Skeletal muscle tissue (tissue), 4 donors: ENCODE measurements around the gene ZNF217. TPM values are rescaled to one million over a fixed set of nuclear protein-coding genes. Genes with fewer than 3 reads are reported as not detected.
"Not testable (repeated sequence)": the region's sequence is repeated elsewhere in the genome, so short reads cannot be mapped to it uniquely, and the experiment has no call there.

Experiments
- H3K27ac ChIP-seq: one replicate; pipeline ENCODE4 v1.7.0; 2013; ENCODE audit warnings: mild to moderate bottlenecking, low read depth, low read length, inconsistent platforms
- H3K27me3 ChIP-seq, 3 donors: one replicate each; pipeline ENCODE4 v1.7.0; 2013; ENCODE audit warnings: low read length in 3 of 3; ENCODE audit not compliant: control insufficient read depth in 3 of 3, insufficient read depth in 3 of 3
- H3K36me3 ChIP-seq, 3 donors: one replicate each; pipeline ENCODE4 v1.7.0; 2013; ENCODE audit warnings: low read length in 3 of 3; ENCODE audit not compliant: control insufficient read depth in 3 of 3, insufficient read depth in 3 of 3
- H3K4me1 ChIP-seq, 3 donors: one replicate each; pipeline ENCODE4 v1.7.0; 2013; ENCODE audit warnings: low read length in 3 of 3, mild to moderate bottlenecking in 3 of 3; ENCODE audit not compliant: control insufficient read depth in 3 of 3, insufficient read depth in 3 of 3
- H3K4me3 ChIP-seq, 3 donors: one replicate each; pipeline ENCODE4 v1.7.0; 2013; ENCODE audit warnings: low read length in 3 of 3
- H3K9ac ChIP-seq, 3 donors: one replicate each; pipeline ENCODE4 v1.7.0; 2013; ENCODE audit warnings: low read length in 3 of 3, mild to moderate bottlenecking in 3 of 3, moderate library complexity in 2 of 3, low read depth in 1 of 3
- H3K9me3 ChIP-seq, 3 donors: one replicate each; pipeline ENCODE4 v1.7.0; 2013; ENCODE audit warnings: low read length in 3 of 3; ENCODE audit not compliant: control insufficient read depth in 3 of 3
- total RNA-seq: library from RNA; depleted of rRNA; stranded (reverse); fragments of >200 nt; gene quantifications from one replicate; pipeline ENCODE4 v1.2.3, GENCODE V29; 2014
- donor health status: Osteomylitis.

The ZNF217 gene
- 8.4 TPM for total RNA-seq

DNA sequence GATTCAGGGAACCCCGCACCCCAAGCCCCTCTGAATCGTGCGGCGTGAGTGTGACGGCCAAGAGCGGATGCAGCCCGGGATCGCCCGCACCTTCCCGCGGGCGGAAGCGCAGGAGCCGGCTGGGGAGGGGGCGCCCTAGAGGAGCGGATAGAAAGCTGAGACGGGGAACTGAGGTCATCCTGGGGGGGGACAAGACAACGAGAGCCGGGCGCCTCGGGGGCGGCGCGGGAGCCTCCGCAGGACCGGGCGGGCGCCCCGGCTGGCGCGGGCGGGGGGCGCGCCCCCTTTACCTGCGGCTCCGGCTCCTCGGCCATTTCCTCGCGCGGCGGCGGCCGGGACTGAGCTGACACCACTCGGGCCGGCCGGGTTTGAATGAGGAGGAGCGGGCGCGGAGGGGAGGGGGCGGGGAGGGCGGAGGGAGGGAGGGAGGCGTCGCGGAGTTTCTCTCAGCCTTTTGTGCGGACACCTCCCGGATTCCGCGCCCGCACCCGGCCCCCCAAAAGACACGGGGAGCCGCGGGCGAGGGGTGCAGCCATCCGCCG, at the start of gene ZNF217:
Gene ZNF217, minus strand, starts transcription at position 374 of the 542 bp plus-strand sequence. CDS start 11,013 bp downstream, outside the sequence.
- not testable (repeated sequence) for H3K27me3 ChIP-seq, H3K4me1 ChIP-seq, H3K36me3 ChIP-seq, H3K9me3 ChIP-seq
- peak within 1 kb of the TSS; percentile 92 for H3K27ac ChIP-seq
- H3K4me3 ChIP-seq = peak within 1 kb of the TSS; percentile 74 to 82 (median 77)
- peak within 1 kb of the TSS; percentile 86 to 90 (median 88) for H3K9ac ChIP-seq

DNA sequence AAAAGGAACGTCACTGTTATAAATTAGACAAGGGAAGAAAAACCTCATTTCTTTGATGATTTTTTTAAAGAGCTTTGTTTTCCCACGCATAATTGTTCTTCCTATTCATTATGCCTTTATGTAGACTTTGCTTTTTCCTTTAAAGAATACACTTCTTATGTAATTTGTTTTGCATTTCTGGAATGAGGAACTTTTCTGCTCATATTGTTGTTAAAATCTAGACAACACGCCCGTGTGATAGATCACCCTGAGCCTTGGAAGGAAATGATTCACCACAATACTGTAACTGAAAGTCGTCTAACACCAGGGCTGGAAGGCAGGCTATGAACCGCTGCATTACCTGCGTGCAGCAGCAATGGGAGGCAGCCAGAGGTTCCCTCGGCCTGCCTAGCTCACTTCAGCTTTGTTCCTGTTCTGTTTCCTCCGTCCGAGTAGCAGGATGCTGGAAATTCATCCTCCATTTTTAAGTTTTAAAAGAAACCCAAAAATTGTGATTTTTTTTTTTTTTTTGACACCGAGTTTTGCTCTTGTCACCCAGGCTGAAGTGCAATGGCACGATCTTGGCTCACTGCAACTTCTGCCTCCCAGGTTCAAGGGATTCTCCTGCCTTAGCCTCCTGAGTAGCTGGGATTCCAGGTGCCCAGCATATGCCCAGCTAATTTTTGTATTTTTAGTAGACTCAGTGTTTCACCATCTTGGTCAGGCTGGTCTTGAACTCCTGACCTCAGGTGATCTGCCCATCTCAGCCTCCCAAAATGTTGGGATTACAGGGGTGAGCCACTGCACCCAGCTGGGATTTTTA, 49.6 kb upstream of the ZNF217 start:
- H3K27me3 ChIP-seq = no peaks in the 10 kb centered on the region
- peak overlapping the region; percentile 20 for H3K27ac ChIP-seq
- peak overlapping the region in 1 of 3 donors; percentile 65 for H3K9ac ChIP-seq
- H3K9me3 ChIP-seq = no peaks in the 10 kb centered on the region
- peaks cover 0 to 5% (median 2%) of the 10 kb centered on the region in 3 donors for H3K4me1 ChIP-seq
- peak overlapping the region in 1 of 3 donors; percentile 31 for H3K4me3 ChIP-seq
- H3K36me3 ChIP-seq = no peaks in the 10 kb centered on the region

DNA sequence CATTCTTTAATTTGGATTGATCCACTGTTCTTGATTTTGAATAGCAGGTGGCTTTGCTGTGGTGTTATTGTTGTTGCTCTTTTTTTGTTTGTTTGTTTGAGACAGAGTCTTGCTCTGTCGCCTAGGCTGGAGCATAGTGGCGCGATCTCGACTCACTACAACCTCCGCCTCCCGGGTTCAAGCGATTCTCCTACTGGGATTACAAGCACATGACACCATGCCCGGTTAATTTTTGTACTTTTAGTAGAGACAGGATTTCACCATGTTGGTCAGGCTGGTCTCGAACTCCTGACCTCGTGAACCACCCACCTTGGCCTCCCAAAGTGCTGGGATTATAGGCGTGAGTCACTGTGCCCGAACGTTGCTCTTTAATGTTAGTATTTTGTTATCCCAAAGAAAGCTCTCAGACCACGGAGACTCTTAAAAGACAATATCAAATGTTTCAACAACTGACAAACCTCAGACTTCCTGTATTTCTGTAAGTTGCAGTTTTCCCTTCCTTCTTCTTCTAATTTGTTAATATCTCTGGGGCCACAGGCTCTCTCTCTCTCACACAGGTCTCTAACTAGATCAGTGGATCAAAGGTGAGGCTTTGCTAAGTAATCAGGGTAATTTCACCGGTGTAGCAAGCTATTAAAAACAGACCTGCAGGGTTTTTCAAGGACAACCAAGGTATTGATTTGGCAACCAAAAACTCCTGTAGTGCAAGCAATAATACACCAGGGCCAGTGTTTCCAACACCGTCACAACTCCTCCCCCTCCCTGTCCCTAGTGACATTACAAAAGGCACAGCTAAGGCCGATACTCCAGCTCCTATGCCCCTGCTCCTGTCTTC, 48.8 kb upstream of the ZNF217 start:
- Histone ChIP-seq H3K4me1 (peaks cover 0 to 5% (median 2%) of the 10 kb centered on the region in 3 donors), H3K27ac (peak overlapping the region; percentile 20), H3K27me3 (no peaks in the 10 kb centered on the region), H3K4me3 (peak overlapping the region in 1 of 3 donors; percentile 23), H3K36me3 (no peaks in the 10 kb centered on the region), H3K9ac (peak overlapping the region in 2 of 3 donors; percentile 15 to 65), H3K9me3 (no peaks in the 10 kb centered on the region)

DNA sequence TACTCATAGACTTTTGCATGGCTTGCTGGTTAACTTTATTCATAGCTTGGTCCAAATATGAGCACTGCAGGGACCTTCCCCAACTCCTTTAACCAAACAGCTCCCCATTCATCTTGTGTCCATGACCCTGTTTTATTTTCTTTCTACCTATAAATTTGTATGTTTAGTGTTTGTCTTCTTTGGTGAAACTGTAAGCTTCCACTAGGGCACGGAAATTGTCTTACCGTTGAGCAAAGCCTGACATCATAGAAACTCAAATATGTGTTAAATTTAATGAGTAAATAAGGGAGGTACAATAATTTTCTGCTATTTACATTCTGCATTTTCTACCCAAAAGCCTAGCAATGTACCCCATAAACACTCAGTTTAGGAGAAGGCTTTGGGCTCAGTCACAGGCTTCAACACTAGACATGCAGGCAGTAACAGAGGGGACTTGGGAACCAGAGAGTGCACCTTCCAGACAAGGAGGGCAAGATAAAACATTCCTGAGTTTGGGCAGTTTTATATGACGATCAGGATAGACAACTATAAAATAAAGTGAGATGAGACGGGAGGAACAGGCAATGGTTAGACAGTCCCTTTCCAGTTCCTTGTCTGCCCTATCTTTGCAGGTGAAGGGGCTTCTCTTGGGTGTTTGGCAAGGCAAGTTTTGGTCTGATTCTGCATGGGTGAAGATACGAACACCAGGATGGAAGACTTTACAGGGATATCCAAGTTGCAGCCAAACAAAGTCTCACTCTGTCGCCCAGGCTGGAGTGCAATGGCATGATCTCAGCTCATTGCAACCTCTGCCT, 46.2 kb upstream of the ZNF217 start:
- H3K27ac ChIP-seq = no peak overlapping the region
- H3K4me3 ChIP-seq = no peak overlapping the region
- peaks cover 0 to 5% (median 2%) of the 10 kb centered on the region in 3 donors for H3K4me1 ChIP-seq
- H3K36me3 ChIP-seq = no peaks in the 10 kb centered on the region
- H3K27me3 ChIP-seq = no peaks in the 10 kb centered on the region
- no peak overlapping the region for H3K9ac ChIP-seq
- H3K9me3 ChIP-seq = no peaks in the 10 kb centered on the region

DNA sequence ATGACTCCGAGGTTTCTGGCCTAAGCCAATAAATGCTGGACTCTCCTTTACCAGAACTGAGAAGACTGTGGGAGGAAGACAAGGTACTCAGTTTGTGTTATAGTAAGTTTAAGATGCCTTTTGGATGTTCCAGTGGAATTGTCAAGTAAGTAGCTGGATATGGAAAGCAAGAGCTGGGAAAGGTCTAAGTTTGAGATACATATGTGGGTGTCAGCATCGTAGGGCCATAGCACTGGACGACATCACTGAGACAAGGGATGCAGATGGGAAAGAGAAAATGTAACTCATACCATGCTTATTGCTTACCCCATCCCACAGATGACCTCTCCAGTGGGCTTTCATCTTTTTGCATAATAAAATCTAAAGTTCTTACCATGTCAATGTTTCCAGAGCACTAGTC, 45.5 kb upstream of the ZNF217 start:
- Histone ChIP-seq H3K4me1 (peaks cover 0 to 5% (median 2%) of the 10 kb centered on the region in 3 donors), H3K27ac (no peak overlapping the region), H3K9me3 (no peaks in the 10 kb centered on the region), H3K9ac (no peak overlapping the region), H3K4me3 (no peak overlapping the region), H3K27me3 (no peaks in the 10 kb centered on the region), H3K36me3 (no peaks in the 10 kb centered on the region)

DNA sequence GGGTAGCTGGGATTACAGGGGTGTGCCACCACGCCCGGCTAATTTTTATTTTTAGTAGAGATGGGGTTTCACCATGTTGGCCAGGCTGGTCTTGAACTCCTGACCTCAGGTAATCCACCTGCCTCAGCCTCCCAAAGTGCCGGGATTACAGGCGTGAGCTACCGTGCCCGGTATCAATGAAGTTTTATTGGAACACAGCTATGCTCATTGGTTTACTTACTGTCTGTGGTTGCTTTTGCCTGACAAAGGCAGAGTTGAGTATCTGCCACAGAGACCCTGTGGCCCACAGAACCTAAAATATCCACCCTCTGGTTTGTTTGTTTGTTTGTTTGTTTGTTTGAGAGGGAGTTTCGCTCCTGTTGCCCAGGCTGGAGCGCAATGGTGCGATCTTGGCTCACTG, 43.7 kb upstream of the ZNF217 start:
- H3K27me3 ChIP-seq, H3K9ac ChIP-seq, H3K9me3 ChIP-seq, H3K4me3 ChIP-seq, H3K36me3 ChIP-seq, H3K27ac ChIP-seq, H3K4me1 ChIP-seq: not testable (repeated sequence)

DNA sequence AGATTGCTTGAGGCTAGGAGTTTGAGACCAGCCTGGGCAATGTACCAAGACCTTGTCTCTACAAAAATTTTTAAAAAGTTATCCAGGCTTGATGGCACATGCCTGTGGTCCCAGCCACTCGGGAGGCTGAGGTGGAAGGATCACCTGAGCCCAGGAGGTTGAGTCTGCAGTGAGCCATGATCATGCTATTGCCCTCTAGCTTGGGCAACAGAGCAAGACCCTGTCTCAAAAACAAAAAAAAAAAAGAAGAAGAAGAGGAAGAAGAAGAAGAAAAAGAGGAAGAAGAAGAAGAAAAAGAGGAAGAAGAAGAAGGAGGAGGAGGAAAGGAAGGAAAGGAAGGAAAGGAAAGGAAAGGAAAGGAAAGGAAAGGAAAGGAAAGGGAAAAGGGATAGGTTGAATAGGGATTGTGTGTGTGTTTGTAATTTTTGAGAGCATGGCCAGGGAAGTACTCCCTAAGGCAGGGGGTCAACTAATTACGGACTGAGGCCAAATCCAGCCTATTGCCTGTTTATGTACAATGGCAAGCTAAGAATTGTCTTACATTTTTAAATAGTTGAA, 43.0 kb upstream of the ZNF217 start:
- no peak overlapping the region for H3K27ac ChIP-seq
- H3K9ac ChIP-seq = no peak overlapping the region
- H3K4me3 ChIP-seq = no peak overlapping the region
- H3K4me1 ChIP-seq = no peaks in the 10 kb centered on the region
- no peaks in the 10 kb centered on the region for H3K9me3 ChIP-seq
- no peaks in the 10 kb centered on the region for H3K36me3 ChIP-seq
- H3K27me3 ChIP-seq = no peaks in the 10 kb centered on the region

DNA sequence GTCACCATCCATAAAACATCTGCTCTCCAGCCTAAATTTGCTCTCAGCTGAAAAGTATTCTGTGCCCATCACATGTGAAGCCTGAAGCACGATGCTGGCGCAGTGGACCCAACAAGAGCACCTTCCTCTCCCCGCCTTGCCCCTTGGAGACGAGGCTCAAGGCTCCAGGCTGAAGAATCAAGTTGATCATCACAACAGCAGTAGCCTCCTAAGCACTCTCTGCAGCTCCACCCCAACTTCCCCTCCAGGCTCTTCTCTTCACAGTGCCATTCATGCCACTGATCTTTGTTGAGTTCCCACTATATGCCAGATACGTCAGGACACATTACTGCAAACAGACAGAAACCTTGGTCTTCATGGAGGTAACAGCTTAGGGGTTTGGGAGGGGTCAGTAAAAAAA, 41.6 kb upstream of the ZNF217 start:
- no peaks in the 10 kb centered on the region for H3K9me3 ChIP-seq
- H3K4me1 ChIP-seq = no peaks in the 10 kb centered on the region
- H3K27ac ChIP-seq = no peak overlapping the region
- H3K9ac ChIP-seq = no peak overlapping the region
- no peak overlapping the region for H3K4me3 ChIP-seq
- no peaks in the 10 kb centered on the region for H3K27me3 ChIP-seq
- H3K36me3 ChIP-seq = no peaks in the 10 kb centered on the region

DNA sequence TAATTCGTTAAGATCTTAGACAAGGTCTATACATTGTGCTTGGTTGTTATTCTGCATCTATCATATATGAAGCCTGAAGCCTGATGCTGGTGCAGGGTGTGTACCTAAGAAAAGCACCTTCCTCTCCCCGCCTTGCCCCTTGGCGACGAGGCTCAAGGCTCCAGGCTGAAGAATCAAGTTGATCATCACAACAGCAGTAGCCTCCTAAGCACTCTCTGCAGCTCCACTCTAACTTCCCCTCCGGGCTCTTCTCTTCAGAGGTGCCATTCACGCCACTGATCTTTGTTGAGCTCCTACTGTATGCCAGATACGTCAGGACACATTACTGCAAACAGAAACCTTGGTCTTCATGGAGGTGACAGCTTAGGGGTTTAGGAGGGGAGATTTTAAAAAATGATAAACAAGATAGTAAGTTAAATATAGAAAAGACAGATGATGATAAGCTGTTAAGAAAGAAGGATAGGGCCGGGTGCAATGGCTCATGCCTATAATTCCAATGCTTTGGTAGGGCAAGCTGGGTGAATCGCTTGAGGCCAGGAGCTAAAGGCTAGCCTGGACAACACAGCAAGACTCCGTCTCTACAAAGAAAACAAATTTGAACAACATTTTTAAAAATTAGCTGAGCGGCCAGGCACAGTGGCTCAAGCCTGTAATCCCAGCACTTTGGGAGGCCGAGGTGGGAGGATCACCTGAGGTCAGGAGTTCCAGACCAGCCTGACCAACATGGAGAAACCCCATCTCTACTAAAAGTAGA, 38.4 kb upstream of the ZNF217 start:
- no peak overlapping the region for H3K27ac ChIP-seq
- no peaks in the 10 kb centered on the region for H3K36me3 ChIP-seq
- H3K27me3 ChIP-seq = no peaks in the 10 kb centered on the region
- no peaks in the 10 kb centered on the region for H3K9me3 ChIP-seq
- no peak overlapping the region for H3K9ac ChIP-seq
- no peaks in the 10 kb centered on the region for H3K4me1 ChIP-seq
- H3K4me3 ChIP-seq = no peak overlapping the region
